ENCODE data around the gene RIMS4.

Gene RIMS4

DNA sequence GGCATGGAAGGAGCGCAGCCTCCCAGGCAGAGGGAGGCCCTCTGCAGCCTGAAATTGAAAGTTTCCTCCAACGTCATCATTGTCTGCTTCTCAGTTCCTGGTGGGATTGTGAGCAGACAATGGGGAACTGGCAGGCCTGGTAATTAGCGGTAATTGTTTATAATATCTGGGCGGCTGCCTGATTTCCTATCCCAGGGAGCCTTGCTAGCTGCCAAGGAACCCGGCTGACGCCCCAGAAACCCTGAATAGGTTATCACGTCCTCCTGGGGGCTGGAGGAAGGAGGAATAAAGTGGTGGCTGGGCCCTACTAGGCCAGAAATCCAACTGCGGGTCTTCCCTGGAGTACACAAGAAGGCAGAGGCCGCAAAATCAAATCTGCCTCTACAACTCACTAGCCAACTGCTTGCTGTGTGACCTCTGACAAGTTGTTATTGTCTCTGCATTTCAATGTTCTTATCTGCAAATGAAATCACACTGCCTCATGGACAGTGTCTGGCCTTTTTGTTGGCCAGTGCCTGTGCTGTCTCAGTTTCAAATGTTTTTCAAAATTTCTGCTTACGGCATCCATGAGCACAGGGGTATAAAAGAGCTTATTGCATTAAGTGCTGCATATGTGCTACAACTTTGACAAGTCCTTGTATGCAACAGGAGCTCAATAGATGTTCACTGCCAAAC, 47.7 kb downstream of the RIMS4 start:
- no peak for DNase-seq (ENCODE audit: low read depth in 2 of 2)

GRCh38 chr20:44761423-44761822, 48.9 kb downstream of the RIMS4 start:
- DNase-seq (ENCODE audit: low read depth in 2 of 2) = no peak

DNA sequence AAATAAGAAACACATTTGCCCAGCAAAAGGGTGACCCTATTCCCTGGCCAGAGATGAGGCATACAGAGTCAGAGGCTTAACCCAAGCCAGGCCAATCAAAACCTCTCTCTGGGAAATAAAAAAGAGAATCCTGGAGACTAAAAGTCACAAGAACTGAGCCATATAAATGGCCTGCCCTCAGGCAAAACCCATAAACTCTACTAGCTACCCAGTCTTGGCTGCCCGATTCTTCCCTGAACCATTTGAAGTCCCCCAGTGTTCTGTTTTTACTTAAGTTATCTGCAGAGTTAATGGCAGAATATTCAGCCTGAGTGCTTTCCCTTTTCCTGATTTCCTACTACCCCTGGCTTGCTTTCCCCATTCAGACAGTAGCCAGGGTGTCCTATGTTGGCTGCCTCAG, 50.8 kb downstream of the RIMS4 start:
- DNase-seq (ENCODE audit: low read depth in 2 of 2) = no peak

GRCh38 chr20:44758247-44759101, 51.9 kb downstream of the RIMS4 start:
- DNase-seq (ENCODE audit: low read depth in 2 of 2) = no peak

DNA sequence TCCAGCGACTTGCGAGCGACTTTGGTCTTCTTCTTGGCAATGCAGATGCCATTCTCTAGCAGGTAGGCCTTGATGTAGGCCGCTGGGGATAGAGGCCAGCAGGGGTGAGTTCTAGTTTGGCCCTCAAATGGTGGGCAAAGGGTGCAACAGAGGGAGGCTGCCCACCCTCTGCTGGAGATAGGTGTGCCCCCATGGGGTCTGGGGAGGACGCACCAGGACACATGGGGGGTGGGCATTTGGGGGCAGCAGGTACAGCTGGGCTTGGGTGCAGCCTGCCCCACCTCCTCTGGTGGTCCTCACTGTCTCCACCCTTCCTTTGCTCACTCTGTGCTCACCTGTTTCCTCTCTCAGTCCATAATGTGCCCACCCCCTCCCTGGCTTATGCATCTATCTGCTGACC, 53.4 kb downstream of the RIMS4 start:
- DNase-seq (ENCODE audit: low read depth in 2 of 2) = no peak

DNA sequence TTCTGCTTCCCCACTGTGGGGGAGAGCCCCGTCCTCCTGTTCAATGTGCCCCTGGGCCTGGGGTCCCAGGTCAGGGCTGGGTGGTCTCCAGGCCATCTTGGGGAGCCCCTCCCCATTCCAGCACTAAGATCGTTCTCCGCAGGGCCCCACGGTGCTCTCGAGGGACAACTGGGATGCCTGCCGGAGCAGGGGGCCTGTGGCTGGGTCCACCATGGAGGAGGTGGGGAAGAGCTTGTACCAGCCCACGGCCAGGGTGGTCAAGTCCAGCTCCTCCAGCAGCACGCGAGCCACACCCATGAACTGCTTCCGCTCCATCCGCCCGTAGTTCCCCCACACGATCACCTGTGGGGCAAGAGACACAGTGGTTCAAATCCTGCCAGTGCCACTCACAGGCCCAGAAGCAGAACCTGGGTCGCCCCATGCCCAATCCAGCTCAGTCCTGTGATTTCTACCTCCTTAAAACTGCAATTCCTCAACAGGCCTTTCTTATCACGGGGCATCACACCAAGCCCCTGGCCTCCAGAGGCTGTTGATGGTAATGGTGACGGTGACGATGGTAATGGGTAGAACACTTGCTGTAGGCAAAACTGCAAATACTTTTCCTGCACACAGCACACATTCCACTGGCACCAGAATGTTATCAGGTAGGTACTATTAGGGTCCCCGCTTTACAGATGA, 54.2 kb downstream of the RIMS4 start:
- no peak for DNase-seq (ENCODE audit: low read depth in 2 of 2)

GRCh38 chr20:44754554-44754953, 55.8 kb downstream of the RIMS4 start:
- no peak for DNase-seq (ENCODE audit: low read depth in 2 of 2)

- no peak for DNase-seq (ENCODE audit: low read depth in 2 of 2)
Measured at GRCh38 chr20:44752099-44752931, 58.0 kb downstream of the RIMS4 start.

DNA sequence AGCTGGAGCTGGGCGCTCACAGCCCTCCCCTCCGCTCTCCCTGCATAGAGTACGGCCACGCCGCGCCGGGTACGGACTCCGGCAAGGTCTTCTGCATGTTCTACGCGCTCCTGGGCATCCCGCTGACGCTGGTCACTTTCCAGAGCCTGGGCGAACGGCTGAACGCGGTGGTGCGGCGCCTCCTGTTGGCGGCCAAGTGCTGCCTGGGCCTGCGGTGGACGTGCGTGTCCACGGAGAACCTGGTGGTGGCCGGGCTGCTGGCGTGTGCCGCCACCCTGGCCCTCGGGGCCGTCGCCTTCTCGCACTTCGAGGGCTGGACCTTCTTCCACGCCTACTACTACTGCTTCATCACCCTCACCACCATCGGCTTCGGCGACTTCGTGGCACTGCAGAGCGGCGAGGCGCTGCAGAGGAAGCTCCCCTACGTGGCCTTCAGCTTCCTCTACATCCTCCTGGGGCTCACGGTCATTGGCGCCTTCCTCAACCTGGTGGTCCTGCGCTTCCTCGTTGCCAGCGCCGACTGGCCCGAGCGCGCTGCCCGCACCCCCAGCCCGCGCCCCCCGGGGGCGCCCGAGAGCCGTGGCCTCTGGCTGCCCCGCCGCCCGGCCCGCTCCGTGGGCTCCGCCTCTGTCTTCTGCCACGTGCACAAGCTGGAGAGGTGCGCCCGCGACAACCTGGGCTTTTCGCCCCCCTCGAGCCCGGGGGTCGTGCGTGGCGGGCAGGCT, 60.1 kb downstream of the RIMS4 start:
- no peak for DNase-seq (ENCODE audit: low read depth in 2 of 2)

DNA sequence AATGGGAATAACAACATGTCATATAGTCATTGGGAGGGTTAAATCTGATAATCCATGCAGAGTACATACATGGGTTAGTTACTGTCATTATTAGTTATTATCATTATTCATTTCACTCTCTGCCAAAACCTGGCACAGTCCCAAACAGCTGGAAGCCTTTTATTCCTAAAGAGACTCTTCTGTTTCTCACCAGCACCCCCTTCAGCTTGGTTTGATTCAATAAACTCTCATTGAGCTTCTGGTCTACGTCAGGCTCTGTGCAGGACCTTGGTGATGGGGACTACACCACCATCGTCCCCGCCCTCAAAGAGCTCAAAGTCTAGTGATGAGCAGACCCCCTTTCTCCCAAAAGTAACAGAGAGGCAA, 62.4 kb downstream of the RIMS4 start:
- DNase-seq (ENCODE audit: low read depth in 2 of 2) = no peak

- DNase-seq (ENCODE audit: low read depth in 2 of 2) = peak in 1 of 2 donors; percentile 23
Measured at GRCh38 chr20:44747166-44748004, 63.0 kb downstream of the RIMS4 start.

GRCh38 chr20:44746367-44747165, 63.8 kb downstream of the RIMS4 start:
- DNase-seq (ENCODE audit: low read depth in 2 of 2) = no peak

DNA sequence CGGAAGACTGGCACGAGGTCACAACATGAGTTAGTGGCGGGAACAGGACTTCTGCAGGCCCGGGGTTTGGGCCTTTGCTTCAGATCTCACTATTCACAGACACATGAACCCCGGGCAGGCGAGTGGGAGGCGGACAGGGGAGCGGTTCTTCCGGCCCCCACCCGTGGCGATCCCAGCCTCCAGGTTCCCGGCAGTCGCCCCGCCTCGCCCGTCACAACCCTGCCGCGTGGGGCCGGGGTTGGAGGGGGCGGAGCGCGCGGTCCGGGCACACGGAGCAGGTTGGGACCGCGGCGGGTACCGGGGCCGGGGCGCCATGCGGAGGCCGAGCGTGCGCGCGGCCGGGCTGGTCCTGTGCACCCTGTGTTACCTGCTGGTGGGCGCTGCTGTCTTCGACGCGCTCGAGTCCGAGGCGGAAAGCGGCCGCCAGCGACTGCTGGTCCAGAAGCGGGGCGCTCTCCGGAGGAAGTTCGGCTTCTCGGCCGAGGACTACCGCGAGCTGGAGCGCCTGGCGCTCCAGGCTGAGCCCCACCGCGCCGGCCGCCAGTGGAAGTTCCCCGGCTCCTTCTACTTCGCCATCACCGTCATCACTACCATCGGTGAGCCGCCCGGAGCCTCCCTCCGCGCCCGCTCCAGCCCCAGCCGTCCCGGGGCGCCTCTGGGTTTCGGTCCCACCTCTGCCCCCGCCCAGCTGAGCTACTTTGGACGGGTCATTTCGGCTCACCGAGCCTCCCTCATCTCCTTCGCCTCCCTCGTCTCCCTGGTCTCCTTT, 64.6 kb downstream of the RIMS4 start, which contains the start of gene KCNK15:
Gene KCNK15, plus strand, starts transcription at position 268 of the 769 bp plus-strand sequence. Its CDS starts 46 bp downstream, at position 314.
- peak; percentile 25 to 48 for DNase-seq (ENCODE audit: low read depth in 2 of 2)

DNA sequence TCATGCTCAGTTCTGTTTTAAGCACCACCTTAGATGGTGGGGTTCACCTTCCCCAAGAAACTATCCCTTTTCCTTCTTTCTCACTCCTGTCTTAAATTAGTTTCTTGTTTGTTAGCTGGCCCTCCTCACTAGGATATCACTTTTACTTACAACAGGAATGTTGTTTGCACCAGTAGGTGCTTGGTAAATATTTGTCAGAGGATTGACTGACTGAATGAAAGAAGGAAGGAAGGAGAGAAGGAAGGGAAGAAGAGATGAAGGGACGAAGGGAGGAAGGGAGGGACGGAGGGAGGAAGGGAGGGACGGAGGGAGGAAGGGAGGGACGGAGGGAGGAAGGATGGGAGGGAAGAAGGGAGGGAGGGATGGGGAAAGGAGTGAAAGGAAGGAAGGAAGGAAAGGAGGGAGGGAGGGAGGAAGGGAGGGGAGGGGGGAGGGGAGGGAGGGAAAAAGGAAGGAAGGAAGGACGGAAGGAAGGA, 65.2 kb downstream of the RIMS4 start:
- no peak for DNase-seq (ENCODE audit: low read depth in 2 of 2)

DNA sequence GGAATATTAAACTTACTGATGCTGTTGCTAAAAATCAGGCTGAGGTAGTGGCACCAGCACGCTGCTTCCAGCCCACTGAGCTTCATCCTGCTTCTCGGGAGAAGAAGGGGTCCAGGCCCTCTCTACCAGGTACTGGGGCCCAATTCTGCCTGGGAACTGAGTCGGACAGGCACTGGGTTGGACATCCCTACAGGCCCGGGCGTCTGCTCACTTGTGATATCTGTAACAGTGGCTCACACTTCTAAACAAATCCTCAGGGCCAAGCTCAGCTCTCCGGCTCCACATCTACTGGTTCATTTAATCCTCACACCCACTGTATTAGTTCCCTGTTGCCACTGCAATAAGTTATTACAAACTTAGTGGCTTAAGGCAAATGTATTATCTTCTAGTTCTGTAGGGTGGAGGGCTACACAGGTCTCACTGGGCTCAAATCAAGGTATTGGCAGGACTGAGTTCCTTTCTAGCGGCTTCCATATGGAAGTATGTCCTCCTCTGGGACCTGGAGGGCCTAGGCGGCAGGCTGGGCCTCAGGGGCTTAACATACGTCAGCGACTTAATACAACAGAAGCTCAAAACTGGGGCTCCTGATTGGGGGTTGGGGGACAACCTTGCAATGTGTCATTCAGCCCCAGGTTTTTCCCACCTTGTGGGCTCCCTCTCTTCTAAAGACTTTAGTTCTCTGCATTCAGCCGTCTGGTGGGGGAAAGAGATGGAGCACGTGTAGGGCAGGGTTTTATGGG, 66.3 kb downstream of the RIMS4 start:
- DNase-seq (ENCODE audit: low read depth in 2 of 2) = no peak

- no peak for DNase-seq (ENCODE audit: low read depth in 2 of 2)
Measured at GRCh38 chr20:44743080-44743701, 67.2 kb downstream of the RIMS4 start.

All from stimulated activated CD8-positive, alpha-beta memory T cell treated with anti-CD3 and anti-CD28 coated beads, Interleukin-7, amount 100 ng/mL, for 4 hours (primary cell).